ENCODE data around the gene TSHB.
"Not testable (repeated sequence)": the region's sequence is repeated elsewhere in the genome, so short reads cannot be mapped to it uniquely, and the experiment has no call there.

The TSHB gene

GRCh38 chr1:115013792-115014191 lies 15.8 kb upstream of the TSHB start:
- H3K79me2 ChIP-seq (ENCODE audit: low read length): no peaks in the 10 kb centered on the region
- H3K4me2 ChIP-seq (ENCODE audit: low read length): no peak overlapping the region
- H3K9ac ChIP-seq (ENCODE audit: low read length): no peak overlapping the region
- no peaks in the 10 kb centered on the region for H3K36me3 ChIP-seq (replicated peaks; ENCODE audit: low read depth, low read length)
- H3K27me3 ChIP-seq (ENCODE audit: low read depth, low read length): no peaks in the 10 kb centered on the region
- H3K4me3 ChIP-seq (ENCODE audit: low read length): no peak overlapping the region
- H3K4me1 ChIP-seq (ENCODE audit: low read length): no peaks in the 10 kb centered on the region
- H3K27ac ChIP-seq (ENCODE audit: low read length): no peak overlapping the region
- no peak for TF ChIP-seq CTCF (IDR thresholded peaks at IDR 0.05; ENCODE audit: low read depth, low read length)
- TF ChIP-seq EZH2phosphoT487 (IDR thresholded peaks at IDR 0.05; ENCODE audit: low read depth): no peak
- H3K9me3 ChIP-seq (ENCODE audit: insufficient read depth, low read length): no peaks in the 10 kb centered on the region
- H4K20me1 ChIP-seq (ENCODE audit: insufficient read depth, low read length): no peaks in the 10 kb centered on the region
- H2AFZ ChIP-seq (ENCODE audit: low read depth, low read length): no peak overlapping the region

GRCh38 chr1:115019549-115019948 lies 10.1 kb upstream of the TSHB start:
- not testable (repeated sequence) for H3K27me3 ChIP-seq (ENCODE audit: low read depth, low read length); H2AFZ ChIP-seq (ENCODE audit: low read depth, low read length); H3K4me2 ChIP-seq (ENCODE audit: low read length); H3K36me3 ChIP-seq (replicated peaks; ENCODE audit: low read depth, low read length); H3K9me3 ChIP-seq (ENCODE audit: insufficient read depth, low read length); H3K9ac ChIP-seq (ENCODE audit: low read length); H3K4me1 ChIP-seq (ENCODE audit: low read length); H3K79me2 ChIP-seq (ENCODE audit: low read length); H3K4me3 ChIP-seq (ENCODE audit: low read length); H3K27ac ChIP-seq (ENCODE audit: low read length); H4K20me1 ChIP-seq (ENCODE audit: insufficient read depth, low read length)

- H3K4me2 ChIP-seq (ENCODE audit: low read length): no peak overlapping the region
- H3K27me3 ChIP-seq (ENCODE audit: low read depth, low read length): no peaks in the 10 kb centered on the region
- H3K4me1 ChIP-seq (ENCODE audit: low read length): no peaks in the 10 kb centered on the region
- no peak overlapping the region for H3K27ac ChIP-seq (ENCODE audit: low read length)
- H3K36me3 ChIP-seq (replicated peaks; ENCODE audit: low read depth, low read length): no peaks in the 10 kb centered on the region
- no peak overlapping the region for H3K9ac ChIP-seq (ENCODE audit: low read length)
- no peaks in the 10 kb centered on the region for H3K79me2 ChIP-seq (ENCODE audit: low read length)
- no peak overlapping the region for H3K4me3 ChIP-seq (ENCODE audit: low read length)
- no peaks in the 10 kb centered on the region for H4K20me1 ChIP-seq (ENCODE audit: insufficient read depth, low read length)
- TF ChIP-seq EZH2phosphoT487 (IDR thresholded peaks at IDR 0.05; ENCODE audit: low read depth): no peak
- no peak for TF ChIP-seq CTCF (IDR thresholded peaks at IDR 0.05; ENCODE audit: low read depth, low read length)
- no peaks in the 10 kb centered on the region for H3K9me3 ChIP-seq (ENCODE audit: insufficient read depth, low read length)
- H2AFZ ChIP-seq (ENCODE audit: low read depth, low read length): no peak overlapping the region
Measured at GRCh38 chr1:115021145-115021544, 8.5 kb upstream of the TSHB start.

- Histone ChIP-seq H3K27me3 (ENCODE audit: low read depth, low read length) (no peaks in the 10 kb centered on the region), H3K9me3 (ENCODE audit: insufficient read depth, low read length) (no peaks in the 10 kb centered on the region), H3K36me3 (replicated peaks; ENCODE audit: low read depth, low read length) (no peaks in the 10 kb centered on the region), H3K4me3 (ENCODE audit: low read length) (no peak overlapping the region), H3K4me2 (ENCODE audit: low read length) (no peak overlapping the region), H3K9ac (ENCODE audit: low read length) (no peak overlapping the region), H3K4me1 (ENCODE audit: low read length) (no peaks in the 10 kb centered on the region), H2AFZ (ENCODE audit: low read depth, low read length) (no peak overlapping the region), H3K27ac (ENCODE audit: low read length) (no peak overlapping the region), H3K79me2 (ENCODE audit: low read length) (no peaks in the 10 kb centered on the region), H4K20me1 (ENCODE audit: insufficient read depth, low read length) (no peaks in the 10 kb centered on the region)
- TF ChIP-seq CTCF (IDR thresholded peaks at IDR 0.05; ENCODE audit: low read depth, low read length) (no peak), EZH2phosphoT487 (IDR thresholded peaks at IDR 0.05; ENCODE audit: low read depth) (no peak)
Measured at GRCh38 chr1:115023593-115023992, 6.0 kb upstream of the TSHB start.

GRCh38 chr1:115031595-115031994 lies 2.0 kb downstream of the TSHB start:
- Histone ChIP-seq H4K20me1 (ENCODE audit: insufficient read depth, low read length) (no peaks in the 10 kb centered on the region), H2AFZ (ENCODE audit: low read depth, low read length) (no peak overlapping the region), H3K79me2 (ENCODE audit: low read length) (no peaks in the 10 kb centered on the region), H3K27ac (ENCODE audit: low read length) (no peak overlapping the region), H3K4me2 (ENCODE audit: low read length) (no peak overlapping the region), H3K36me3 (replicated peaks; ENCODE audit: low read depth, low read length) (no peaks in the 10 kb centered on the region), H3K27me3 (ENCODE audit: low read depth, low read length) (no peaks in the 10 kb centered on the region), H3K9me3 (ENCODE audit: insufficient read depth, low read length) (no peaks in the 10 kb centered on the region), H3K9ac (ENCODE audit: low read length) (no peak overlapping the region), H3K4me3 (ENCODE audit: low read length) (no peak overlapping the region), H3K4me1 (ENCODE audit: low read length) (no peaks in the 10 kb centered on the region)
- TF ChIP-seq EZH2phosphoT487 (IDR thresholded peaks at IDR 0.05; ENCODE audit: low read depth) (no peak), CTCF (IDR thresholded peaks at IDR 0.05; ENCODE audit: low read depth, low read length) (no peak)
